Activated CD8-positive, alpha-beta memory T cell treated with anti-CD3 and anti-CD28 coated beads for 4 hours (primary cell): Measurements from ENCODE around the gene SEMA5A.
"Not testable (repeated sequence)": the region's sequence is repeated elsewhere in the genome, so short reads cannot be mapped to it uniquely, and the experiment has no call there.

ENCODE experiments used
- DNase-seq, 2 donors: peaks; one replicate each; pipeline ENCODE4 v3.0.0-alpha.2; 2020; ENCODE audit warnings: low read depth in 2 of 2

Gene SEMA5A

DNA sequence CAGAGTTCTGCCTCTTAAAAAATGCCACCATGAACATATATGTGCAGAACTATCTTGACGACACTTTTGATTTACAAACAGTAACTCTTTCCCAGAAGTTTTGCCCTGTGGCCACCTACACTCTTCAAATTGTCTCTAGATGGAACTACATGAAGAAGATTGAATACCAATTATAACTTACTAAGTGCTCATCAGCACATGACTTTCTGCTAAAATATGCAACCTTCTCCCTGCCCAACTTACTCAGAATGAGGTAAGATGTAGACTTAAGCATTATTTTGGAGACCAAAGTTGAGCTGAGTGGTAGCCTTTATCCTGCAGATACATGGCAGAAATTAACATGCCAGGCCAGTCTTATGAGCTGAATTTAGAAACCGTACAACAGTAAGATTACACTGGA lies 105.4 kb downstream of the SEMA5A start:
- no peak for DNase-seq

DNA sequence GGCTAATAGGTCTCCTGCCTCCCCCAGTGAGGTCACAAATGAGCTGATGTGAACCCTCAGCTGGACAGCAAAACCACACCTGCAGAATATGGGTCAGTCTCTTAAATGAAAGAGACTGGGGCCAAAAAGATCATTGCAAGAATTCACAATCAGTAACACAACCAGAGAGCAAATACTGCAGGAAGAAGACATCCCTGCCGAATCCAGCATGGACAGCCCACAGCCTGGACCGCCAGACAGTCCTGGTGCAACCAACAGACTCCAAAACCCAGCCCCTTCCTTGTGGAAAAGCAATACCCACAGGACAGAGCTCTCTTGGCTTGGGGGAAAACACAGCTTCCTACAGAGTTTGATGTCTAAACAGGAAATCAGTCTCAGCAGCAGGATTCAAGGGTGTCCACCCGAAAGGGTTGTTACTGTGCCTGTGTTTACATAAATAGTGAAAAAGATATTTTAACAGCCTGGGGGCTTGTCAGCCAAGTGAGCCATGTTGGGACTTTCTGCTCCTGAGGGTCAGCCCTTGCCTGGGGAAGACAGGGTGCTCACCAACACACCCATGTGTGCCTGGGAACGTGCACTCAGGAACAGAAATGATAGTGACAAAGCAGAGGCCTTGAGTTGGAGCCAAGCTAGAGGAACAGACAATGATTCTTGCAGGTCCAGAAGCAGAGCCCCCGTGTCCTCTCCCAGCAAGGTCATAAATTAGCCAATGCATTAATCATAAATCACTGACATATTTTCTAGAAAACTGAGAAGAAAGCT lies 106.2 kb downstream of the SEMA5A start:
- DNase-seq: no peak

DNA sequence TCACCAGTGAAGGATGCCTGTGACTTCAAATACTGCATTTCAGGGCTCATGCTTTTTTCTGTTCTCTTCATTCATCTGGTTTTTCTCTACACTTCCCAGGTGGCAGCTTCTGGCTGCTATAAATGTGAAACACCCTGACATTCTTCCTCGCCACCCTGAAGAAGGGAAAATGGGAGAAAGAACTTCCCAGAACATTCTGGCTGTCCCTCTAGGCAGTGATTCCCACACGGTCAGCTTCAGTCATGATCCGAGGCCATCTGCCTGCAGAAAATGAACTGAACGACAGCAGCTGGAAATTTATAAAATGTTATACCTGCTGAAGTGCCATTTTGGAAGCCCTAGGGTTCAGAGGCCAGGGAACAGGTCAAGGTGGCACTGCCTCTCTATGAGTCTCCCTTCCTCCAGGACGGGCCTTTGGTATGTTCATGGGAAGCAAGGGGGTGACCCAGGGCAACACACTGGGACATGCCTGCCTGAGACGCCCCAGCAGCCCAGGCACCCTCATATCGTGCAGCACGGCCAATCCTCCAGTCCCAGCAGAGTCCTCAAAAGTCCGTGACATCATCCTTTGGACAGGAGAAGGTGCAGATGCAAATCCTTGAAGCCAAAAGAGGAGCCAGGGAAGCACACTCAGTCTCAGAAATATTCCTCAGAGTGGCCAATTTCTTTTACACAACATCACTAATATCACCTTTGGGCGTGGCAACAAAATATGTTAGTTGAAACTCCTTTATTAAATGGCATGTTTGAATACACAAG lies 107.1 kb downstream of the SEMA5A start:
- DNase-seq: no peak

DNA sequence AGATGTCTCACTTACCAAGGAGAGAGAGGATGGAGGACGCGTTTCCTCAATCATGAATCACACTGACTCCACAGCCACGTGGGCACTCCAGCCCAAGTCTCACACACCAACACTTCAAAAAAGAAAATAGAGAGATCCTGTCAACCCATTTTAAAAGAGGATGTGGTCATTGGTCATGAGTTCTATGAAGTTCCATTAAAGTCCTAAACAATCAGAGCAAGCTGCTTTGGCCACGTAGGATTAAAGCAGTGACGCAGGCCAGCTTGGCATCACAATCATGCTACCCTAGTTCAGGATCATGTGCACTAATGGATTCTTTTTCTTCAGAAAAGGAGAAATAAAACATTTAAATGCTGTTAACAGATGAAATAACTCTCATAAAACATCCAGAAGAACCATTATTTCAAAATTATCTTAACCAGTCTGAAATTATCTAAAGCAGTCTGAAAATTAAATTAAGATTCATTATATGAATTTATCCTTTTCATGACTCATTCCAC lies 108.1 kb downstream of the SEMA5A start:
- no peak for DNase-seq

DNA sequence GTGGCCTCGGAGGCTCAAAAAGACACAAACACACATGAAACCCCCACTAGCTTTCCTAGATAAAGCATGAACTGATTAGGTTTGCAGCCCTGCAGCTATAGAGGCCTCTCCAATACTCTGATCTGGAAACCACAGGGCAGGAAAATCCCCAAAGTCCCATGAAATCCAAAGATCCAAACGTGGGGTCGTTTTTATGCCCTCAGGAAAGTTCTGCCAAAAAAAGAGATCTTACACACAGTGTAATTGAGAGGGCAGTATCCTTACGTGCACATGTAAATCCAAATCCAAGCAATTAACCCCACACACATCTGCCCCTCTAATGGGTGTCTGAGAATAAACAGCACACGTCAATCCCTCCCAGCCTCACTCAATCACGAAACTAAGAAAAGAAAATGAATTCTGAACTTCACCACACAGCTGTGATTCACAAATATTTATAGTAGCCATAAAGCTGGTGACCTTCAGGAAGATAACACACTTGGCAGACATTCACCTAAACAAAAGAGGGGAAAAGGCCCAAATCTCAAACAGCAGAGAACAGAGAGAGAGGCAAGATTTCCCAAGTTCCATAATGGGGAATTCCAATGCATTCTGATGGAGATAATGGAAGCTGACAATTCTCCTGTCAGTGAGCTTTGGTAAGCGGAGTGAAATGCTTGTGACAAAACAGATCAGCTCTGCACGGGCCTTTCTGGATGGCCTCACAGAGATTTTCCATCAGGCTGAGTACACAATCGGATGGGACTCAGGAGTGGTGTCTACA lies 114.2 kb downstream of the SEMA5A start:
- DNase-seq: no peak

DNA sequence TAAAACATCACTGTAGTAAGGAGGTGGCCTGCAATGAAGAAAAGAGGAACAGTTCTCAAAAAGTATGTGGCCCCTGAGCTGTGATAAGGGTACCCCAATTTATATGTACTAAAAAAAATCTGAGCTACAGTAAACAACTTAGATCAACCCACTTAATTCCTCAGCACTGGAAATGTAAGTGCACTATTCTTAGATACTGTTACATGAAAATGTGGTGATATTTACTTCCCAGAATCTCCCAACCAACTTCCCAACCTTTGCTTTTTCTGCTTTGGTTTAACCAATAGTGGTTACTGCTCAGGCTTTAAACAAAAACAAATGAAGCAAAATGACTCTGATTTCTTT lies 114.8 kb downstream of the SEMA5A start:
- no peak for DNase-seq

DNA sequence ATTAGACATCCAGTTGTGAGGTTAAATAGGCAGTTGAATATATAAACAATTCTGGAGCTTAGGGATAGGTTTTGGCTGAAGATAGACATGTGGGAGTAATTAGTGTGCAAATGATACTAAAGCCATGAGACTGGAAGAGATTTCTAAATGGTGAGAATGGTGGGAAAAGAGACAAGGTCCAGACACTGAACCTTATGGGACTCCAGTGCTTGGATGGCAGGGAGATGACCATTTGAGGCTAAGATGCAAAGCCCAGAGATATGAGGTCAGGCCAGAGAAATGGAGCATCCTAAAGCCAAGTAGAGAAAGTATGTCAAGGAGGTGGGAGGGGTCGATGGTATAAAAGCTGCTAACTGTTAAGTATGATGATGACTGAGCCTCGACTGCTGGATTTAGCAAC lies 115.6 kb downstream of the SEMA5A start:
- DNase-seq: no peak

DNA sequence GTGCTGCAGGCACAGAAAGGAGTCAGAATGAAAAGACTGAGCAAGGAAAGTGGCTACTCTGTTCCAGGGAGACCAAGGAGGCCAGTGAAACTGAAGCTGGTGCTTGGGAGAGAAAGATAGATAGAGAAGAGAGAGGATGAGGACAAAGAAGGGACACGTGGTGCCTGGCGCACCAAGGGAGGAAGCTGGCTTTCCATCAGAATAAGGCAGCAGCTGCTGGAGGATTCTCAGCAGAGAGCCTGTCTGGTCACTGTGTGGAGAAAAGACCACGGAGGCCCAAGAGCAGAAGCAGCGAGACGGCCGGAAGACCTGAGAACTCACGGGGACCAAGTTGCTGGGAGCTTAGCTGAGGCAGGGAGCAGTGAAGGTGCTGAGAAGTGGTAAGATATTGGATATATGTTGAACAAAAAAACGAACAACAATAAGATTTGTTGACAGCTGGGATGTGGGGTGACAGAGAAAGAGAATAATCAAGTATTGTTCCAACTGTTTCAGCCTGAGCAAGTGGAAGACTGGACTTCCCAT lies 116.1 kb downstream of the SEMA5A start:
- no peak for DNase-seq

DNA sequence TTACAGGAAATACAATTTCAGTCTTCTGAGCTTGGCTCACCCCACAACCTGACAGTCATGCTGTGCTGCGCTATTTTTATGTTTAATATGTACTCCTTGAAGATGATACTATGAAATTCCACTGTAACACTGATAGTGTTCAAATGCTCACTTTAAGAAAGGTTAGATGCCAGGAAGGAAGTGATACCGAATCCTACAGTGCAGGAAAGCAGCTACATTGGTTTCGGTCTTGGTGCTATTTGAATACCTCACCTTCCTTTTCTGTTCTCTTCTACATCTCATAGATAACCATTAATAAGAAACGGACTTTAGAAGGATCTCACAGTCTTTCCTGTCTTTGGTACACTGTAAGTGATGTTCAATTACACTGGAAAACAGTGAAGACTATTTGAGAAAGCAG lies 117.6 kb downstream of the SEMA5A start:
- DNase-seq: no peak

DNA sequence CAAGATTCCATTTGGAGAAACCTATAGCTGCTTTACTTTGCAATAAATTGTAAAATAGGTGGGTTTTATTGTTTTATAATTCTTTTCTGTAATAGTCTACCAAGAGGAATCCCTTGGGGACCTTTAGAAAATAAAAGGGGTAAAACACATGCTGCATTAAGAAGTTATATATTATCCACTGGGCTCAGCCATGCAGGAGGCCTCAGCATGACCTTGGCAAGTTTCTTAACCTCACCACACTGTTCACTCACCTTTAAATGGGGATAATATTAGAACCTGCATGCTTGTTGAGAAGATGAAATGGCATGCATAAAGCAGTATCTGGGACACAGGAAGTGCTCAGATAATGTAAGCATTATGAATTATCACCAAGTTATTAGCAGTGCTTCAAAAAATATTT lies 120.2 kb downstream of the SEMA5A start:
- no peak for DNase-seq

DNA sequence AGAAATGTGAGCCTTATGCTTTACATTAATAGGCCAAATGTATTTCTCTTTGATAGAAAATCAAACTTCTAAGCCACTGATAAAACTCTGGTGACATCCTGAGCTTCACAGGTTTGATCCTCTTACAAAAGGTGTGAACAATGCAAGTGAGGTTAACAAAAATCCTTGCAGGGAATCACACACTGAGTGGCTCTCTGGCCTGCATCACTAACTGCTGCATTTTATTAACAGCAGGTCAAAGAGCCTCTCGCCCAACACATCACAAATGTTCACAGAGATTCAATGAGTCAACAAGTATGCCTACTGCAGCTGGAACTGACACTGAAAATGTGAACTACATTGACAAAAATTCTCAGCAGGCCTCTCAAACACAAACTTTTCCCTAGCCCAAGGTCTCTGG lies 122.3 kb downstream of the SEMA5A start:
- DNase-seq: no peak

DNA sequence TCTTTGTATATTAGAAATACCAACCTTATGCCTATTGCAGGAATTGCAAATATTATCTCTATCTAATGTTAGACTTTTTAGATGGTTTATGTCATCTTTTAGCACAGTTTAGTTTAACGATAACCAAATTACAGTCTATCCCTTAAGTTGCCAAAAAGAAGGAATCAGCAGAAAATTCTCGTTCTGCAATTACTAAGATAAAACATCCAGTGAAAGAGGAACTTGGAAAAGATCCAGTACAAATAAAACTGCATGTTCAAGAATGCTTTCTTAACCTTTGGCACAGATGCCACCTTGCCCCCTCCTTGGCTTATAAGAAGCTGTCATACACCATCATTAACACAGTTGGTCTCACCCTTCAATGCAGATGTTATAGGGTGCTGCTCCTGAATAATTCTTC lies 124.0 kb downstream of the SEMA5A start:
- DNase-seq: no peak

DNA sequence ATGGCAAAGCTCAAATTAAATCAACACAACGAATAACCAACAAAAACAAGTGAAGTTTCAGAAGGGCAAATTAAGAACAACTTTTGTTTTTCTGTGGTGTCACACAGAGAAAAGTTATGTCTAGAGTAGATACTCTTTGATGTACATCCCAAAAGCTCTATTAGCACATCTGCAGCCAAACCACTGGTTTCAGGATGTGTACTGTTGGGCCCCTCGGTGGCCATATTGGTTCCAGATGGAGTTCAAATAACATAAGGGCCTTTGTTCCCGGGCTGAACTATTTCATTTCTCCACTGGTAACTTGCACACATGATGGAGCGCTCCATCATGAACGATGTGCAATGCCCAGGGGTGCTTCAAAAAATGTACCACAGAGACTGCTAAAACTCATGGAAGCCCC lies 126.1 kb downstream of the SEMA5A start:
- DNase-seq: no peak

DNA sequence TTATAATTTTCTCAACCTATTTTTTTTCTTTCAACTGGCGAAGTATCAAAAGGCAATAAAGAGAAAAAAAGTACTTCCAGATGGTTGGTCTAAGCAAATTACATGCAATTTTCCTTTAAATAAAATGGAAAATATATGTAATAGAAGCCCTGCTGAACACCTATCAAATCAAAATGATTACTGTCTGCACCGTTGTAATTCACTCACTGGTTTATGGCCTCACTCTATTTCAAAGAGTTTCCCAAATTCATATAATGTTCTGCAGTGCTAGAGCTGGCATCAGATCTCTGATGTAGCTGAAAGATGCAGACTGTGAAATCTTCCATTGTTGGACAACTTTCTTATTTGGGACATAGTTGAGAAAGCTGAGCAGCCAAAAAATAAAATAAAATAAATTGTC lies 130.3 kb downstream of the SEMA5A start:
- DNase-seq: no peak

DNA sequence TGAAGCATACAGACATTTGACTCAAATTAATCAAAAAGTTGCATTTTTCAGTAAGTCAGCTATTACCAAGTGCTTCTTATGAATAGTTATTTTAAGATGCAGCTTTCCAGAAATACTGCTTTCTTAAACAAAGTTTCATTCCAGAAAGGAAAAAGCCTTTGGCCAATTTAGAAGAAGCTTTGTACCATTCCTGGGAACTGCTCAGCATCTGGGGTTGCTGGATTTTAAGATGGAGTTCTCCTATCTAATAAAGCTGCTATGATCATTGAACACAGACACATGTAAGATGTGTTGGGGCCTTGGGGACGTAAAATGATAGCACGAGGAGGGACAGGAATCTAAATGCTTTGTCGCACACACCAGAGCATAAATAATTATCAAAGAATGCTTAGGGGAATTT lies 130.8 kb downstream of the SEMA5A start:
- DNase-seq: no peak

DNA sequence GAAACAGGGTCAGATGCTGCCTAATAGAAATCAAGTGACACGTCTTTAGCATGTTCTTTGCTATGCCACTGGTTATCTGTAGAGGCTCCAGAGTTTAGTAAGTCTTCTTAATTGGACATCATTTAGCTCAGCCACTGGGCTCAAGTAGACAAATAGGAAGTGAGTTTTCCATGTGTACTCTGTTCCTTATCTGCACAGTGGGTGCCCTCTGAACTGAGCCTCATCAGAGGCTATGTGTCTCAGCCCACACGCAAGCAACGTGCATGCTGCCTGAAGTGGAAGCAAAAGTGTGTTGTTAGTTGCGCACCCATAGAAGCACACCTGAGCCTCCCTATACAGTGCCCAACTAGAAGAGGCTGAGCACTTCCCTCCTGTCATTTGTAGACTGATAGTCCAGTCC lies 134.7 kb downstream of the SEMA5A start:
- DNase-seq: no peak

DNA sequence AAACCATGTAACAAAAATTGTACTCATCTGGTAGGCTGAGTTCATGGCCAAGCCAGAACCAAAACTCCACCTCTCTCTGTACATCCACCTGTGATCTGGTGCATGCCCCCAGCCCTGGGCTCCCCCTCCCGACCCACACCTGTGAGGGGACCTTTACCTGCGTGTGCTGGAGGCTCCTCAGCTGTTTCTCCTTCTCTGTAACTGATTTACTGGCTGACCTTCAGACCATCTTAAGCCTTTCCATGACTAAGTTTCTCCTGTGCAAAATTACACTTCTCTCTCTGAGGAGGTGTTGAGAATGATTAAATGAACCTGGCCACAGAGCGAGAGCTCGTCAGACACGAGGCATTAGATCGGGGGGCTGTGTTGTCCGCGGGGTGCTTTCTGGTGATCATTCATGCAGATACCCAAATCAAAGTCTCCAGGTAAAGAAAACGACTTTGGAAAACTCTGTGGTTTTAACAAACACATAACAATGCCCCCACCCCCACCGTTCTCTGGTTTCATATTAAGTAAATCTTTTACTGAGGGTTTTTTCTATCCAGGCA lies 136.4 kb downstream of the SEMA5A start:
- DNase-seq: no peak

DNA sequence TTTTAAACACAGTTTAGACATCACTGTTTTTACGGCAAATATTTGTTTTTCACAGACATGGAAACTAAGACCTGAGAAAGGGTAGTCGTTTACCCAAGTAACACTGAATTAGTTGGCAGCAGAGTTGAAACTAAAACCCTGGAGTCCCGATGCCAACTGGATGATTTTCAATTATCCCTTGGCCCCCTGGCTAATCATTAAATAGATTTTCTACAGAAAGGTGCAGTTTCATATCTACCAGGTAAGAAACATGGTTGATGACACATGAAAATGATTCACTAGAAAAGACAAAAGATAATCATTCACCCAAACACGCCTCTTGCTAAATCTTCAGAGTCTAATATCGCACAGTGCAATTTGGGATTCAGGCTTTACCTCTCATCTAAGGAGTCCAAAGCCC lies 136.9 kb downstream of the SEMA5A start:
- no peak for DNase-seq

DNA sequence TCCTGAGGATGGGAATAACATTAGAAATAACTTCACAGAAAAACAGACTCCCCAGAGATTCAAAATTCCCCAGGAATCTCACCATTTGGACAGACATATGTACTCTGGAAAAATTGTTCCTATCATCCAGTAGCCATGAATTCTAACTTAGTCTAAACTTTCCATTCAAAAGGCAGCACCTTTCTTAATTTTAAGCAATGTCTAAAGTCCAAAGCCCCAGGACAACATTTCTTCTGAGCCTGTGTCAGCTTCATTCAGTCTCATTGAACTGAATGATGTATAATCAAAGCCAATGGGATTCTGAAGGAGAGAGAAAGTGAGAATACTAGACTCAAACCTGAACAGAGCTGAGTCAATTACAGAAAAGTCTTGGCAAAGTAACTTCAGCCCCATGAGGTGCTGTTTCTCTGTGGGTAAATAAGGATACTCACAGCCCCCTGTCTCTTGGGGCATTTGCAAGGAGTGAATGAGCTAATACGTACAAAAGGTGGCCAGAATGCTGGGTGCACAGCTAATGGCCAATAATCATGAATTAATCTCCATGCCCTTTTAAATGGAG lies 140.6 kb downstream of the SEMA5A start:
- no peak for DNase-seq

DNA sequence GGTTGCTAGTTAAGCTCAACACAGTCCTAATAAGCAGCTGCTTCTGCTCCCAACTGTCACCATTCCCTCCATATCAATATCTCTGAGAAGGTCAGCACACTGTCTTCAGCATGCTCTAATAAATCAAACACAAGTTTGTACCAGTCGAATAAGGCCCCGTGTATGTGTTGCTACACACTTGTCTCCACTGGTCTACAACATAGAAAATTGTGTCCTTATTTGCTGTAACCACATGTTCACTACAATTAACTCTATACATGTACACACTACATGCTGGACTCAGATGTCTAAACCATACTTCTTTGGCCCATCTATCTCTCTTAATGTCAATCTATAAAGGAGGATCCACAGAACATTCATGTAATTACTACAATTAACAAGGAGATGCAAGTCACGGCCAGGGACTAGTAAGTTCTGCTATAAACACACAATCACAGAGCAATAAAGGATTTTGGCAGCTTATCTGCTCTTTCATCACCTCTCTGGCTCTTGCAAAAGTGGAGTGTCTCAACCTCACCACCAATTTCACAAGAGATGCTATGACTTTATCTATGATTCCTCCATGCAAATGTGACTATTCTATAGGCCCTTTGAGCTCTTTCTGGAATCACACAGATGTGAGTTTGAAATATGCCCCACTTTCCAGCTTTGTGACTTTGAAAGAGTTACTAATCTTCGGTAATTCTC lies 143.9 kb downstream of the SEMA5A start:
- no peak for DNase-seq

DNA sequence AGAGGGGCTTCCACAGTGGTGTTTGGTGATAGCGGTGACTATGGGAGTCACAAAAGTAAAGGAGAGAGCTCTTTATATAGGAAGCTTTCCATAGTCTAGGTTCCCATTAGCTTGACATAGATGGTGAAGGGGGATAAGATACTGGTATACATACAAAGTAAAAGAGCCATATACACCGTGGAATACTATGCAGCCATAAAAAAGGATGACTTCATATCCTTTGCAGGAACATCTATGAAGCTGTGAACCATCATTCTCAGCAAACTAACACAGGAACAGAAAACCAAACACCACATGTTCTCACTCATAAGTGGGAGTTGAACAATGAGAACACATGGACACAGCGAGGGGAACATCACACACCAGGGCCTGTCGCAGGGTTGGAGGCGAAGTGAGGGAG lies 146.1 kb downstream of the SEMA5A start:
- DNase-seq: not testable (repeated sequence)
